A673 (cell line): Measurements from ENCODE around the gene JAML. TPM values are rescaled to one million over a fixed set of nuclear protein-coding genes. Genes with fewer than 3 reads are reported as not detected.

ENCODE experiments used
- BruUV-seq: library from RNA; stranded (reverse); fragments of 400-500 nt; replicated peaks from 2 replicates; lab custom pipeline; 2021; lab: Mats Ljungman, UMichigan
- CTCF ChIA-PET: fragments of 300-600 bp; sonication (Branson Sonifier 250); formaldehyde crosslinking; loops from one replicate; lab custom pipeline; 2022; ENCODE audit warnings: antibody characterized with exemption; lab: Charles Lee
- POLR2A ChIA-PET: fragments of 300-600 bp; sonication (Branson Sonifier 250); formaldehyde crosslinking; loops from one replicate; lab custom pipeline; 2022; ENCODE audit warnings: antibody characterized with exemption; ENCODE audit not compliant: low non-redundant PET; lab: Charles Lee
- DNase-seq: peaks from one replicate; pipeline ENCODE4 v3.0.0-alpha.2; 2015; ENCODE audit warnings: low spot score
- H3K27ac ChIP-seq: fragments of 200-600 bp; sonication (generic); 2 replicates; pipeline ENCODE4 v1.5.1; 2016; ENCODE audit warnings: mixed run types, low read depth, mild to moderate bottlenecking, mixed read lengths, antibody characterized with exemption, low read length; ENCODE audit not compliant: poor library complexity, severe bottlenecking
- H3K27me3 ChIP-seq: fragments of 200-600 bp; sonication (generic); replicated peaks from 2 replicates; pipeline ENCODE4 v1.6.1; 2017; ENCODE audit warnings: mixed run types, low read depth, mild to moderate bottlenecking, mixed read lengths, antibody characterized with exemption, low read length; ENCODE audit not compliant: insufficient read depth, poor library complexity
- H3K36me3 ChIP-seq: fragments of 200-600 bp; sonication (generic); 2 replicates; pipeline ENCODE4 v1.6.1; 2016; ENCODE audit warnings: mixed run types, mild to moderate bottlenecking, mixed read lengths, antibody characterized with exemption, low read length; ENCODE audit not compliant: insufficient read depth, poor library complexity, severe bottlenecking
- H3K4me1 ChIP-seq: fragments of 200-600 bp; sonication (generic); 2 replicates; pipeline ENCODE4 v1.6.1; 2017; ENCODE audit warnings: mixed run types, mild to moderate bottlenecking, mixed read lengths, antibody characterized with exemption, low read length; ENCODE audit not compliant: insufficient read depth, poor library complexity, severe bottlenecking
- H3K4me3 ChIP-seq: fragments of 200-600 bp; sonication (generic); 2 replicates; pipeline ENCODE4 v1.5.1; 2016; ENCODE audit warnings: low read depth, mixed run types, mild to moderate bottlenecking, mixed read lengths, low read length; ENCODE audit not compliant: poor library complexity, severe bottlenecking
- H3K9me3 ChIP-seq: fragments of 200-600 bp; sonication (generic); 2 replicates; pipeline ENCODE4 v1.6.1; 2016; ENCODE audit warnings: mixed run types, low read depth, mild to moderate bottlenecking, mixed read lengths, antibody characterized with exemption, low read length; ENCODE audit not compliant: poor library complexity, severe bottlenecking
- EZH2 ChIP-seq: fragments of 200-600 bp; sonication (generic); IDR thresholded peaks from 2 replicates; pipeline ENCODE4 v1.6.1; 2017; ENCODE audit warnings: borderline replicate concordance, low read depth, mild to moderate bottlenecking, mixed read lengths, antibody characterized with exemption, low read length; ENCODE audit not compliant: poor library complexity, severe bottlenecking
- intact Hi-C: fragments of 100-400 bp; cut with micrococcal nuclease; formaldehyde crosslinking; loops from one replicate; pipeline ENCODE4 v1.10.0; 2022; ENCODE audit not compliant: unreplicated experiment
- total RNA-seq: library from RNA; stranded (reverse); gene quantifications from 2 replicates; pipeline ENCODE4 v1.2.3, GENCODE V29; 2021
- TF ChIP-seq, protein P1 (sequence below): fragments of 300-800, 200-600 bp; sonication (generic); conservative IDR thresholded peaks from 2 replicates; pipeline ENCODE4 v1.5.1; 2017; ENCODE audit warnings: low read depth, mild to moderate bottlenecking, antibody characterized with exemption, low read length, moderate library complexity, mixed read lengths

Gene JAML
- total RNA-seq, 1 experiment from 2014 or later = not detected

GRCh38 chr11:118171269-118172062 lies 53.3 kb downstream of the JAML start:
- Histone ChIP-seq H3K4me3 (no peak overlapping the region), H3K36me3 (no peaks in the 10 kb centered on the region), H3K4me1 (no peaks in the 10 kb centered on the region), H3K9me3 (no peaks in the 10 kb centered on the region), H3K27me3 (peaks cover 4% of the 10 kb centered on the region), H3K27ac (no peak overlapping the region)
- ChIA-PET POLR2A (no interaction called here), CTCF (interaction anchor here (0.5 to 1.6 kb wide), 10 partner anchors 9 to 450 kb away, joined by 3 to 14 read pairs (median 4); partner anchors contain the start of gene SCN4B)
- no TSS peak for BruUV-seq
- intact Hi-C loops = loop anchor here (1.0 kb wide), 1 partner anchor 26 kb away; no protein-coding TSS in a partner anchor
- DNase-seq = peak; percentile 82
- TF ChIP-seq EZH2 = no peak
- TF ChIP-seq, protein P1, sequence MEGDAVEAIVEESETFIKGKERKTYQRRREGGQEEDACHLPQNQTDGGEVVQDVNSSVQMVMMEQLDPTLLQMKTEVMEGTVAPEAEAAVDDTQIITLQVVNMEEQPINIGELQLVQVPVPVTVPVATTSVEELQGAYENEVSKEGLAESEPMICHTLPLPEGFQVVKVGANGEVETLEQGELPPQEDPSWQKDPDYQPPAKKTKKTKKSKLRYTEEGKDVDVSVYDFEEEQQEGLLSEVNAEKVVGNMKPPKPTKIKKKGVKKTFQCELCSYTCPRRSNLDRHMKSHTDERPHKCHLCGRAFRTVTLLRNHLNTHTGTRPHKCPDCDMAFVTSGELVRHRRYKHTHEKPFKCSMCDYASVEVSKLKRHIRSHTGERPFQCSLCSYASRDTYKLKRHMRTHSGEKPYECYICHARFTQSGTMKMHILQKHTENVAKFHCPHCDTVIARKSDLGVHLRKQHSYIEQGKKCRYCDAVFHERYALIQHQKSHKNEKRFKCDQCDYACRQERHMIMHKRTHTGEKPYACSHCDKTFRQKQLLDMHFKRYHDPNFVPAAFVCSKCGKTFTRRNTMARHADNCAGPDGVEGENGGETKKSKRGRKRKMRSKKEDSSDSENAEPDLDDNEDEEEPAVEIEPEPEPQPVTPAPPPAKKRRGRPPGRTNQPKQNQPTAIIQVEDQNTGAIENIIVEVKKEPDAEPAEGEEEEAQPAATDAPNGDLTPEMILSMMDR = peak; percentile 98

DNA sequence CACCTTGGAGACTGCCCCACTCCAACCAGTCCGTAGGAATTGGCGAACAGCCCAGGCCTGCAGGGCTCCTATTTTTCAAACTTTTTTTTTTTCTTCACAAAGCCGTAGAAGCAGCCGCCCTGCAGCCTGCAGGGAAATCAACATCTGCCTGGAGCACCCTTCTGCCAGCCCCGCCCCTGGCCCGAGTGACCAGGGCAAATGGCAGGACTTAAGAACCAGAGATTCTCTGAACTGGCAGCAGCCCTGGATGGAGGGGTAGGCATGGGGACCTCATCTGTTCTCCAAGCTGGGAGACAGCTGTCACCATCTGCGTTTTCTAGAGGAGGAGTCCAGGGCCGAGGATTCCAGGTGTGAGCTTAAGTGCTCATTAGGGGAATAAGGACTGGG lies 53.9 kb downstream of the JAML start:
- Histone ChIP-seq H3K9me3 (no peaks in the 10 kb centered on the region), H3K27ac (no peak overlapping the region), H3K4me1 (no peaks in the 10 kb centered on the region), H3K36me3 (no peaks in the 10 kb centered on the region), H3K27me3 (peaks cover 4% of the 10 kb centered on the region), H3K4me3 (no peak overlapping the region)
- ChIA-PET CTCF (interaction anchor here (0.5 to 1.6 kb wide), 3 partner anchors 18 to 249 kb away, joined by 3 to 14 read pairs (median 9); partner anchors contain the start of gene SCN4B), POLR2A (no interaction called here)
- intact Hi-C loops = loop anchor here (1.0 kb wide), 1 partner anchor 26 kb away; no protein-coding TSS in a partner anchor
- DNase-seq = no peak
- no TSS peak for BruUV-seq
- no peak for TF ChIP-seq EZH2
- TF ChIP-seq, protein P1 = no peak

DNA sequence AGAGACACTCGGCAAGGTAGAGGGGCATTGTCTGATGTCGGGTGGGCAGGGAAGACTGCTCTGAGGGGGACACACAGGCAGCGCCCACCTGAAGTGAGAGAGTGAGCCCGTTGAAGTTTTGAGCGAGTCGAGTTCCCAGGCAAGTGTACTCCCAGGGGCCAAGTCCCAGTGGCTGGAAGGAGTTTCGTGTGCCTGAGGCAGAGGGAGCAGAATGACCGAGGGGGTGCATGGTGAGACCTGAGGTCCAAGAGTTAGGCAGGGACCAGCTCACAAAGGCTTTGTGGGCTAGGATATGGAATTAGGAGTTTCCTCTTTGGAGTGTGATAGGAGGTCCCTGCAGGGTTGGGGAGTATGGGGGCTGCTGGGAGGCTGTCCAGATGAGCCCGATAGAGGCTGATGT lies 54.6 kb downstream of the JAML start:
- BruUV-seq = no TSS peak
- CTCF ChIA-PET = no interaction called here
- H3K27ac ChIP-seq = no peak overlapping the region
- H3K4me1 ChIP-seq = no peaks in the 10 kb centered on the region
- intact Hi-C loops = no loop called here
- TF ChIP-seq, protein P1 = no peak
- no peak for TF ChIP-seq EZH2
- no peak for DNase-seq
- POLR2A ChIA-PET = no interaction called here
- H3K27me3 ChIP-seq = peaks cover 2% of the 10 kb centered on the region
- H3K4me3 ChIP-seq = no peak overlapping the region
- no peaks in the 10 kb centered on the region for H3K36me3 ChIP-seq
- no peaks in the 10 kb centered on the region for H3K9me3 ChIP-seq
